GM12872 (cell line): ENCODE results near the gene RPS6KA3.

Source experiments
- CTCF ChIP-seq: IDR thresholded peaks from 3 replicates; pipeline ENCODE4 v1.5.1; 2011; ENCODE audit warnings: low read depth, mild to moderate bottlenecking, low read length, moderate library complexity; ENCODE audit not compliant: insufficient read depth

Gene RPS6KA3

GRCh38 chrX:20230406-20230805 is 36.3 kb downstream of the RPS6KA3 start:
- TF ChIP-seq CTCF, result no peak

- TF ChIP-seq CTCF, result no peak
Observed at GRCh38 chrX:20229155-20229554, 37.6 kb downstream of the RPS6KA3 start.

- no peak for TF ChIP-seq CTCF
Observed at GRCh38 chrX:20228245-20228644, 38.5 kb downstream of the RPS6KA3 start.

- no peak for TF ChIP-seq CTCF
Observed at GRCh38 chrX:20227116-20227515, 39.6 kb downstream of the RPS6KA3 start.

- no peak for TF ChIP-seq CTCF
Observed at GRCh38 chrX:20225488-20225833, 41.2 kb downstream of the RPS6KA3 start.

- no peak for TF ChIP-seq CTCF
Observed at GRCh38 chrX:20224814-20225487, 41.8 kb downstream of the RPS6KA3 start.

GRCh38 chrX:20221902-20222301 is 44.8 kb downstream of the RPS6KA3 start:
- TF ChIP-seq CTCF, result no peak
